Measurements from ENCODE around the gene SPACA5.
"Not testable (repeated sequence)": the region's sequence is repeated elsewhere in the genome, so short reads cannot be mapped to it uniquely, and the experiment has no call there.

The SPACA5 gene

DNA sequence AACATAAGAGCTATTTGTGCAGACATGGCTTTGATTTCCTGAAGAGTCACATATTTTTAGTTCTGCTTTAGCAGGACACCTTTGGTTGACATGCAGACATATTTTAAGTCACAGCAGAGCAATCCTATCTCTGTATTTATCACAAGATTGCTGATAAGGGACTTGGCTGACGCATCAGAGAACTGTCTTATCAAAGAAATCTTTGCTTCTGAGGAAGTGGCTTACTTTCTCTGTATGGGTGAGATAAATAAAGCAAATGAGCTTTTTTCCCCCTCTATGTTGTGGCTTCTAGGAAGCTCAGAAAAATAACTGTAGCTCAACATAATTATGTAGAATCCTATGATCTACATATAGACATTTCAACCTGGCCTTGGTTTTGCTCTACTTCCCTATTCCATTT, 13.1 kb downstream of the SPACA5 start:
- H3F3A ChIP-seq (ENCODE audit: control insufficient read depth, insufficient read depth); H4K20me1 ChIP-seq (ENCODE audit: control insufficient read depth, insufficient read depth, low read depth, low read length); H3K36me3 ChIP-seq (ENCODE audit: control insufficient read depth, low read length); H3K4me1 ChIP-seq (ENCODE audit: control insufficient read depth, low read length); H3K9me2 ChIP-seq (replicated peaks; ENCODE audit: control insufficient read depth, low read length); H3K9me3 ChIP-seq (ENCODE audit: control insufficient read depth, insufficient read depth, low read length); H3K79me2 ChIP-seq (ENCODE audit: control insufficient read depth, low read length); H3K4me2 ChIP-seq (ENCODE audit: low read length); H3K27me3 ChIP-seq (ENCODE audit: control insufficient read depth, low read length); H3K4me3 ChIP-seq (ENCODE audit: low read length); H3K27ac ChIP-seq (ENCODE audit: low read depth, low read length): not testable (repeated sequence)

DNA sequence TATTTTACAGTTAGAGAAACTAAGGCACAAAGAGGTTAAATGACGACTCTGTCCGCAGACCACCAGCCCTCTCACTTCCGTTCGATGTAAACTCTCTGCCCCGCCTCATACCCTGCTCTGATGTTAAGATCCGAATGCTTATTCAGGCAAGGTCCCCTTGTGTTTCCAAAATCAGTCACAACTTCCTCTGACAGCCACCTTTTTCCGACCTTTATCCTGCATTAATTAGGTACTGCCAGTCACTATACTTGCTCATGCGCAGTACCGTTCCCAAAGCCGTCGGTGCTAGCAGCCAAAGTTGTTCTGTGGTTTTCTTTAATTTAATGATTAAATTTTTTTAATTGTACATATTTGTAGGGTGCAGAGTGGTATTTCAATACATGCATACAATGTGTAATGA, 13.7 kb downstream of the SPACA5 start:
- H3K27ac ChIP-seq (ENCODE audit: low read depth, low read length); H3K4me1 ChIP-seq (ENCODE audit: control insufficient read depth, low read length); H3K9me3 ChIP-seq (ENCODE audit: control insufficient read depth, insufficient read depth, low read length); H3F3A ChIP-seq (ENCODE audit: control insufficient read depth, insufficient read depth); H3K27me3 ChIP-seq (ENCODE audit: control insufficient read depth, low read length); H3K79me2 ChIP-seq (ENCODE audit: control insufficient read depth, low read length); H3K9me2 ChIP-seq (replicated peaks; ENCODE audit: control insufficient read depth, low read length); H3K36me3 ChIP-seq (ENCODE audit: control insufficient read depth, low read length); H4K20me1 ChIP-seq (ENCODE audit: control insufficient read depth, insufficient read depth, low read depth, low read length): not testable (repeated sequence)
- Histone ChIP-seq H3K4me3 (ENCODE audit: low read length) (peak overlapping the region; percentile 88), H3K4me2 (ENCODE audit: low read length) (peak overlapping the region; percentile 71)

DNA sequence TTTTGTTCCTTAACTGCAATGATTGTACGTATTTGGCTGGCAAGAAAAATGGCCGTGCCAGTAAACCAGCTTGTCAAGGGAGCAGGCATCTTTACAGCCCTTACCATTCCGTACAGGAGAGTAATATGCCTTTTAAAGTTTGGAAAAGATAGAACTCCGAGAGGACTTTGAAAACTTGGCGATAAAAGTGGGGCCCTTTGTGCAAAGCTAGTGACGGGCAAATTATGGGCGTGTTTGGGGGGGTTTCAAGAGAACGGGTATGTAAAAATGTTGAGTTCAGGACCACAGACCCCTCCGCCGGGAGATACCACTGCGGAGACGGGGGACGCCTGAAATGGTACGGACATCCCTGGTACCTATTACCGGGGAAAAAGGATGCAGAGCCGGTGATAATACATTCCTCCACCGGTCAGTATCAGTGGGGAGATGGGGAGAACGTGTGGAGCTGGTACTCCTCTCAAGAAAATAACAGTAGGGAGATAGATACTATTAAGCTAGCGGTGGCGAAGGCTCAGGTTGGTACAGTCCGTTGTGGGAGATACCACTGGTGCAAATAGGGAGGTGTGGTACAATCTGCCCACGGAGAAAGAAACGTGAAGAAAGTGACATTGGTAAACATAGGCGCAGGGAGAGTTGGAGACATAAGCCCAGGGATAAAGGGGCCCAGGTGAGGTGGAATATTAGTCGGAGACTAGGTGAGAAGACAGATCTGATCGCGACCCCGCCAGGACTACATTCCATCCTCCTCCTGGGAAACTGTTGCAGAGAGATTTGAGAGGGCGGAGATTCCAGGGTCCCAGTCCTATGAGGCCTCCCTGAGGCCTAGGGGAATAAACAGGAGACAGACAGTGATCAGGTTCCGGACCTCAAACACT, 14.5 kb downstream of the SPACA5 start:
- peak overlapping the region; percentile 69 for H3K27ac ChIP-seq (ENCODE audit: low read depth, low read length)
- peak overlapping the region; percentile 88 for H3K4me3 ChIP-seq (ENCODE audit: low read length)
- H3K27me3 ChIP-seq (ENCODE audit: control insufficient read depth, low read length) = no peaks in the 10 kb centered on the region

DNA sequence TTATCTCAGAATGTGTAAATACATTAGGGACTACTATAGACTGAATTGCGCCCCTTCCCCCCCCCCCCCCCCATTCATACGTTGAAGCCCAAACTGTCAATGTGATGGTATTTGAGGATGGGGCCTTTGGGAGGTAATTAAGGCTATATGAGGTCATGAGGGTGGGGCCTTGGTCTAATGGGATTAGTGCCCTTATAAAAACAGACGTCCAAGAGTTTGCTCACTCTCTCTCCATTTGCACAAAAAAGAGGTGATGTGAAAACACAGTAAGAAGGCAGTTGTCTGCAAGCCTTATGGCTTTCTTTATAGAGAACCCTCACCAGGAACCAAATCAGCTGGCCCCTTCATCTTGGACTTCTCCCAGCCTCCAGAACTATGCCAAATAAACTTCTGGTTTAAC, 15.3 kb downstream of the SPACA5 start:
- Histone ChIP-seq H3K36me3 (ENCODE audit: control insufficient read depth, low read length) (no peaks in the 10 kb centered on the region), H3K27ac (ENCODE audit: low read depth, low read length) (no peak overlapping the region), H3K9me3 (ENCODE audit: control insufficient read depth, insufficient read depth, low read length) (no peaks in the 10 kb centered on the region), H4K20me1 (ENCODE audit: control insufficient read depth, insufficient read depth, low read depth, low read length) (no peaks in the 10 kb centered on the region), H3K4me1 (ENCODE audit: control insufficient read depth, low read length) (peaks cover 17% of the 10 kb centered on the region), H3K4me2 (ENCODE audit: low read length) (peak overlapping the region; percentile 71), H3F3A (ENCODE audit: control insufficient read depth, insufficient read depth) (no peaks in the 10 kb centered on the region), H3K27me3 (ENCODE audit: control insufficient read depth, low read length) (no peaks in the 10 kb centered on the region), H3K4me3 (ENCODE audit: low read length) (peak overlapping the region; percentile 88), H3K79me2 (ENCODE audit: control insufficient read depth, low read length) (no peaks in the 10 kb centered on the region), H3K9me2 (replicated peaks; ENCODE audit: control insufficient read depth, low read length) (no peaks in the 10 kb centered on the region)
- TF ChIP-seq EZH2phosphoT487 (IDR thresholded peaks at IDR 0.05; ENCODE audit: borderline replicate concordance, low read length) = no peak
- TF ChIP-seq, protein P1, sequence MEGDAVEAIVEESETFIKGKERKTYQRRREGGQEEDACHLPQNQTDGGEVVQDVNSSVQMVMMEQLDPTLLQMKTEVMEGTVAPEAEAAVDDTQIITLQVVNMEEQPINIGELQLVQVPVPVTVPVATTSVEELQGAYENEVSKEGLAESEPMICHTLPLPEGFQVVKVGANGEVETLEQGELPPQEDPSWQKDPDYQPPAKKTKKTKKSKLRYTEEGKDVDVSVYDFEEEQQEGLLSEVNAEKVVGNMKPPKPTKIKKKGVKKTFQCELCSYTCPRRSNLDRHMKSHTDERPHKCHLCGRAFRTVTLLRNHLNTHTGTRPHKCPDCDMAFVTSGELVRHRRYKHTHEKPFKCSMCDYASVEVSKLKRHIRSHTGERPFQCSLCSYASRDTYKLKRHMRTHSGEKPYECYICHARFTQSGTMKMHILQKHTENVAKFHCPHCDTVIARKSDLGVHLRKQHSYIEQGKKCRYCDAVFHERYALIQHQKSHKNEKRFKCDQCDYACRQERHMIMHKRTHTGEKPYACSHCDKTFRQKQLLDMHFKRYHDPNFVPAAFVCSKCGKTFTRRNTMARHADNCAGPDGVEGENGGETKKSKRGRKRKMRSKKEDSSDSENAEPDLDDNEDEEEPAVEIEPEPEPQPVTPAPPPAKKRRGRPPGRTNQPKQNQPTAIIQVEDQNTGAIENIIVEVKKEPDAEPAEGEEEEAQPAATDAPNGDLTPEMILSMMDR (IDR thresholded peaks at IDR 0.05; ENCODE audit: low read depth, low read length, poor library complexity, severe bottlenecking) = no peak

More for the DNA sequence above, 14.5 kb downstream of the SPACA5 start:
- Histone ChIP-seq H3F3A (ENCODE audit: control insufficient read depth, insufficient read depth) (no peaks in the 10 kb centered on the region), H3K79me2 (ENCODE audit: control insufficient read depth, low read length) (no peaks in the 10 kb centered on the region), H3K9me2 (replicated peaks; ENCODE audit: control insufficient read depth, low read length) (no peaks in the 10 kb centered on the region), H3K9me3 (ENCODE audit: control insufficient read depth, insufficient read depth, low read length) (no peaks in the 10 kb centered on the region), H4K20me1 (ENCODE audit: control insufficient read depth, insufficient read depth, low read depth, low read length) (no peaks in the 10 kb centered on the region), H3K4me2 (ENCODE audit: low read length) (peak overlapping the region; percentile 71), H3K36me3 (ENCODE audit: control insufficient read depth, low read length) (no peaks in the 10 kb centered on the region), H3K4me1 (ENCODE audit: control insufficient read depth, low read length) (peaks cover 14% of the 10 kb centered on the region)
- TF ChIP-seq EZH2phosphoT487 (IDR thresholded peaks at IDR 0.05; ENCODE audit: borderline replicate concordance, low read length) = no peak
- TF ChIP-seq, protein P1 (IDR thresholded peaks at IDR 0.05; ENCODE audit: low read depth, low read length, poor library complexity, severe bottlenecking) = no peak

All from DOHH2 (cell line).